Ascending aorta (tissue), 2 donors: ENCODE measurements around the gene ROMO1. TPM values are rescaled to one million over a fixed set of nuclear protein-coding genes. Genes with fewer than 3 reads are reported as not detected.
"Not testable (repeated sequence)": the region's sequence is repeated elsewhere in the genome, so short reads cannot be mapped to it uniquely, and the experiment has no call there.

Source experiments
- DNase-seq, 2 donors: peaks; one replicate each; pipeline ENCODE4 v3.0.0-alpha.2; 2019; ENCODE audit warnings: low spot score in 2 of 2
- H3K27ac ChIP-seq, 2 donors: fragments of 200-600 bp; sonication (generic); one replicate each; pipeline ENCODE4 v1.5.1; 2016 to 2017; ENCODE audit warnings: mild to moderate bottlenecking in 1 of 2
- H3K27me3 ChIP-seq: fragments of 200-600 bp; sonication (generic); one replicate; pipeline ENCODE4 v1.5.1; 2017
- H3K36me3 ChIP-seq, 2 donors: fragments of 200-600 bp; sonication (generic); one replicate each; pipeline ENCODE4 v1.5.1; 2016
- H3K4me1 ChIP-seq, 2 donors: fragments of 200-600 bp; sonication (generic); one replicate each; pipeline ENCODE4 v1.5.1; 2016 to 2017; ENCODE audit warnings: mild to moderate bottlenecking in 1 of 2
- H3K4me3 ChIP-seq, 2 donors: fragments of 200-600 bp; sonication (generic); one replicate each; pipeline ENCODE4 v1.5.1; 2016 to 2017; ENCODE audit warnings: mild to moderate bottlenecking in 1 of 2
- H3K9me3 ChIP-seq, 2 donors: fragments of 200-600 bp; sonication (generic); one replicate each; pipeline ENCODE4 v1.5.1; 2016
- CTCF ChIP-seq, 3 experiments: fragments of 200-600 bp in 2 of 3; fragments of 450-650 bp in 1 of 3; sonication (generic) in 2 of 3; IDR thresholded peaks; one replicate each; pipeline ENCODE4 v1.5.1; 2016 to 2019; ENCODE audit warnings: antibody characterized with exemption in 3 of 3, mild to moderate bottlenecking in 1 of 3, moderate library complexity in 1 of 3
- intact Hi-C: fragments of 100-400 bp; cut with DNase I; formaldehyde crosslinking; loops from one replicate; pipeline ENCODE4 v1.15.1; 2023
- total RNA-seq: library from RNA; depleted of rRNA; stranded (reverse); fragments of >200 nt; gene quantifications from one replicate; pipeline ENCODE4 v1.1.0, GENCODE V29; 2016

Gene ROMO1
- total RNA-seq, 1 donor from 2014 or later, result 85.5 TPM

DNA sequence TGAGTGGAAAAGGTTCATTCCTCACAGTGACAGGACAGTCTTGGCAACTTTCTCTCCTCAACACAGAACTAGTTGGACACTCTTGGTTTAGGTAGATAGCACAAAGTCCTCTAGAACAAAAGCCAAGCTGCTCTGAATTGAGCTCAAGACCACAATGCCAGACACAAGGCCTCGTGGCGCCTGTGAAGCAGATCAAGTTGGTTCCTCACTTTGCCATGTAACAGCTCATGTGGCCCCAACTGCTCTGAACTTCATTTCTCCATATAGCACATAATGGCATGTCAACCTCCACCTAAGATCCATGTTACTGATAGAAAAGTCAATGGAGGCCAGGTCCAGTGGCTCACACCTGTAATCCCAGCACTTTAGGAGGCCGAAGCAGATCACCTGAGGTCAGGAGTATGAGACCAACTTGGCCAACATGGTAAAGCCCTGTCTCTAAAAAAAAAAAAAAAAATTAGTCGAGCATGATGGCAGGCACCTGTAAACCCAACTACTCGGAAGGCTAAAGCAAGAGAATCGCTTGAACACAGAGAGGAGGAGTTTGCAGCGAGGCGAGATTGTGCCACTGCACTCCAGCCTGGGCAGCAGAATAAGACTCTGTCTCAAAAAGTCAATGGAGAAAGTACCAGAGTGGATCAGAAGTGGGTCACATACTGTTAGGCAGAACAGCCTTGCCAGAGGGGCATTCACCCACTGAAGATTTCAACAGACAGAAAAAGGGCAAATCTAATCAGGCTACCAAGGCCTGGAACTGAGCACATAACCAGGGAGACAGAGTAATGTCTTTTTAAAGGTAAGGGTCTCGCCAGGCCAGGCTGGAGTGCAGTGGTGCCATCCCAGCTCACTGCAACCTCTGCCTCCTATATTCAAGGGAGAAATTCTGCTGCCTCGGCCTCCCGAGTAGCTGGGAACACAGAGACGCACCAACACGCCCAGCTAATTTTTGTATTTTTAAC lies 21.2 kb downstream of the ROMO1 start:
- H3K4me3 ChIP-seq, result no peak overlapping the region
- peaks cover 0 to 4% of the 10 kb centered on the region in 2 donors for H3K4me1 ChIP-seq
- no peak overlapping the region for H3K27ac ChIP-seq
- no peaks in the 10 kb centered on the region for H3K9me3 ChIP-seq
- no peaks in the 10 kb centered on the region for H3K27me3 ChIP-seq
- DNase-seq, result no peak
- intact Hi-C loops, result loop anchor here (2.0 kb wide), 1 partner anchor 14 kb away; no protein-coding TSS in a partner anchor
- no peak for TF ChIP-seq CTCF (IDR thresholded peaks at IDR 0.05)
- H3K36me3 ChIP-seq, result peaks cover 99 to 100% of the 10 kb centered on the region in 2 donors

GRCh38 chr20:35721219-35721618 lies 22.0 kb downstream of the ROMO1 start:
- intact Hi-C loops, result loop anchor here (2.0 kb wide), 1 partner anchor 14 kb away; no protein-coding TSS in a partner anchor

GRCh38 chr20:35721621-35722020 lies 22.4 kb downstream of the ROMO1 start:
- no peak for DNase-seq
- Histone ChIP-seq H3K4me3 (no peak overlapping the region), H3K36me3 (peaks cover 99 to 100% of the 10 kb centered on the region in 2 donors), H3K27ac (no peak overlapping the region), H3K9me3 (no peaks in the 10 kb centered on the region), H3K27me3 (no peaks in the 10 kb centered on the region), H3K4me1 (peaks cover 0 to 4% of the 10 kb centered on the region in 2 donors)
- intact Hi-C loops, result loop anchor here (2.0 kb wide), 1 partner anchor 13 kb away; no protein-coding TSS in a partner anchor
- TF ChIP-seq CTCF (IDR thresholded peaks at IDR 0.05), result no peak

More at GRCh38 chr20:35721219-35721618, 22.0 kb downstream of the ROMO1 start:
- H3K36me3 ChIP-seq, result peaks cover 99 to 100% of the 10 kb centered on the region in 2 donors
- no peak overlapping the region for H3K27ac ChIP-seq
- H3K4me1 ChIP-seq, result peaks cover 0 to 4% of the 10 kb centered on the region in 2 donors
- no peak for DNase-seq
- no peaks in the 10 kb centered on the region for H3K9me3 ChIP-seq
- no peak overlapping the region for H3K4me3 ChIP-seq
- no peaks in the 10 kb centered on the region for H3K27me3 ChIP-seq
- TF ChIP-seq CTCF (IDR thresholded peaks at IDR 0.05), result no peak

DNA sequence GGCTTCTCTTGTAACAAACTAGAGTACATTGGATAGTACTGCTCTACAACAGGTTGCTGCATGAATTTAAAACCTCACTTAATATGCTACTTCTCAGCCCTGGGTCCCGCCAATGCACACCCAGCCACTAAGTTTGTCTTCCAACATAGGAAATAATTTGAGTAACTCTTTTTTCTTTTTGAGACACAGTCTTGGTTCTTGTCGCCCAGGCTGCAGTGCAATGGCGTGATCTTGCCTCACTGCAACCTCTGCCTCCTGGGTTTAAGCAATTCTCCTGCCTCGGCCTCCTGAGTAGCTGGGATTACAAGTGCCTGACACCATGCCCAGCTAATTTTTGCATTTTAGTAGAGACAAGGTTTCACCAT lies 24.1 kb downstream of the ROMO1 start:
- H3K9me3 ChIP-seq, H3K27me3 ChIP-seq, H3K4me1 ChIP-seq, H3K4me3 ChIP-seq, H3K27ac ChIP-seq, DNase-seq, intact Hi-C loops: not testable (repeated sequence)
- peaks cover 99% of the 10 kb centered on the region in 2 donors for H3K36me3 ChIP-seq

- H3K36me3 ChIP-seq, result peaks cover 99% of the 10 kb centered on the region in 2 donors
- H3K4me1 ChIP-seq, H3K4me3 ChIP-seq, intact Hi-C loops, H3K27me3 ChIP-seq, DNase-seq, H3K27ac ChIP-seq, H3K9me3 ChIP-seq: not testable (repeated sequence)
Observed at GRCh38 chr20:35723652-35724320, 24.6 kb downstream of the ROMO1 start.

DNA sequence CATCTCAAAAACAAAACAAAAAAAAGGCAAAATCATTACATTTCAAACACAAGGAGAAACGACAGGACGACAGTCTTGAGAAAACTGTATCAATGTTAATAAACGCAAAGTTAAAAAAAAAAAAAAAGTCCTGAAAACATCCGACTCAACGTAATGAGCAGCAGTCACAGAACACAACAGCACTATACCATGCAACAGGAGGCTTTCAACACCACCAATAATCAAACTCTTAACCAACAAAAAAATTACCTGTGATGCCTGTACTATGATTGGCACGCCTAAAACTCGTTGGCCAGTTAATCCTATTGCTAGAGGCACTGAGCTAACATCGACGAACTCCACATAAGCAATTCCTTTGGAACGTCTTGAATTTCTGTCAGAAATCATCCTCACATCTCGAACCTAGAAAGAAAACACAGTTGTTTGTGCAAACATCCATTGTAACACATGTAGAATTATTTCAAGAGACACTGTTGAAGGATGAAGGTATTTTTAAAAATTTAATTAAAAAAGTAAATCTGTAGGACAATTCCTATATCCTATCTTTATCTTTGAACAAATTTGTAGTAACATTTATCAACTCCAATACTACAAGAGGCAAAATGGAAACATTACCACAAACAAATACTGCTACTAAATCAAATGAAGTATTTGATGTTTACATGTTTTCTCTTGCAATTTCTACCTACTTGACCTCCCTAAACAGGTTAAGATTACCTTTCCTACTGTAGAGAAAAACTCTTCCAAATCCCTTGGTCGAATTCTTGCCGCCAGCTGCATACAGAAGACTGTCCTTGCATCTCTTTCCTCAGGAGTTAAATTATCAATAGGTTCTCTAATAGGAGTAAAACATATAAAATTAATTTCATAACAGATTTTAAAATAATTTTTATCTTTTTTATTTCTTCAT lies 25.4 kb downstream of the ROMO1 start:
- no peaks in the 10 kb centered on the region for H3K9me3 ChIP-seq
- intact Hi-C loops, result no loop called here
- H3K27me3 ChIP-seq, result no peaks in the 10 kb centered on the region
- peaks cover 0 to 4% of the 10 kb centered on the region in 2 donors for H3K4me1 ChIP-seq
- no peak for DNase-seq
- H3K36me3 ChIP-seq, result peaks cover 98 to 99% of the 10 kb centered on the region in 2 donors
- no peak overlapping the region for H3K27ac ChIP-seq
- H3K4me3 ChIP-seq, result no peak overlapping the region
- no peak for TF ChIP-seq CTCF (IDR thresholded peaks at IDR 0.05)
